ENCODE results near the gene TBC1D22B. TPM values are rescaled to one million over a fixed set of nuclear protein-coding genes. Genes with fewer than 3 reads are reported as not detected.
A peak's percentile ranks its signal among the peaks of the same experiment; 100 is the strongest.

The TBC1D22B gene
- total and polyA plus RNA-seq, 2 of the 13 experiments (the other 11 are each of a cell fraction or from before 2014, with no cell fraction given), result 9.7 to 12.9 TPM

GRCh38 chr6:37236921-37237320 lies 20.7 kb upstream of the TBC1D22B start:
- in situ Hi-C loops (cut with HindIII; ENCODE audit: extremely low pct_ligation_motif_present, low pct_unique_long_range_greater_than_20kb) (no loop called here), intact Hi-C loops (cut with micrococcal nuclease; ENCODE audit: unreplicated experiment) (no loop called here)
- peaks cover 15% of the 10 kb centered on the region for H3K4me1 ChIP-seq (ENCODE audit: insufficient read depth, low read length)
- ATAC-seq (no peak), DNase-seq (ENCODE audit: low spot score) (no peak), FAIRE-seq (no peak)
- ChIA-PET POLR2A (no interaction called here), CTCF (ENCODE audit: low intra/inter-chr PET ratio, low total read pairs) (no interaction called here)
- H3K27ac ChIP-seq (ENCODE audit: extremely low read length, insufficient read depth, low read length), result no peak overlapping the region
- no peak overlapping the region for H3K4me2 ChIP-seq (ENCODE audit: low read depth, low read length)
- BruUV-seq (replicated peaks), result no TSS peak
- TF ChIP-seq ZBTB42 (CRISPR knock-in tag; IDR thresholded peaks at IDR 0.05) (no peak), ZNF17 (CRISPR knock-in tag; IDR thresholded peaks at IDR 0.05) (no peak), SETDB1 (CRISPR knock-in tag; IDR thresholded peaks at IDR 0.05; ENCODE audit: borderline replicate concordance) (no peak), HIC2 (CRISPR knock-in tag; IDR thresholded peaks at IDR 0.05; ENCODE audit: low read depth) (no peak), ZNF562 (CRISPR knock-in tag; IDR thresholded peaks at IDR 0.05; ENCODE audit: borderline replicate concordance) (no peak), SP2 (CRISPR knock-in tag; IDR thresholded peaks at IDR 0.05) (no peak)
- H4K20me1 ChIP-seq (ENCODE audit: insufficient read depth, low read length), result no peaks in the 10 kb centered on the region
- H3K9me3 ChIP-seq (ENCODE audit: low read length), result no peaks in the 10 kb centered on the region
- WGBS (ENCODE audit: low lambda C conversion rate), result 74% methylated on average over 2 of the region's 2 CpGs
- no peak overlapping the region for H3K4me3 ChIP-seq (replicated peaks in 1 of 3; ENCODE audit: insufficient read depth in 1 of 3, low read depth in 2 of 3, low read length in 3 of 3)
- no peak overlapping the region for H2AFZ ChIP-seq (ENCODE audit: low read length)
- no peaks in the 10 kb centered on the region for H3K36me3 ChIP-seq (replicated peaks in 1 of 2; ENCODE audit: control insufficient read depth in 1 of 2, insufficient read depth in 2 of 2, low read length in 2 of 2)
- H3K9ac ChIP-seq (ENCODE audit: insufficient read depth, low read depth, low read length), result no peak overlapping the region
- no peaks in the 10 kb centered on the region for H3K27me3 ChIP-seq (ENCODE audit: control insufficient read depth in 1 of 2, insufficient read depth in 2 of 2, low read length in 2 of 2)
- H3K79me2 ChIP-seq (ENCODE audit: insufficient read depth, low read length), result no peaks in the 10 kb centered on the region

- Histone ChIP-seq H2AFZ (ENCODE audit: low read length) (no peak overlapping the region), H3K27me3 (ENCODE audit: control insufficient read depth in 1 of 2, insufficient read depth in 2 of 2, low read length in 2 of 2) (no peaks in the 10 kb centered on the region), H3K4me1 (ENCODE audit: insufficient read depth, low read length) (peaks cover 23% of the 10 kb centered on the region), H3K36me3 (replicated peaks in 1 of 2; ENCODE audit: control insufficient read depth in 1 of 2, insufficient read depth in 2 of 2, low read length in 2 of 2) (no peaks in the 10 kb centered on the region), H3K9ac (ENCODE audit: insufficient read depth, low read depth, low read length) (no peak overlapping the region), H3K4me2 (ENCODE audit: low read depth, low read length) (no peak overlapping the region), H3K4me3 (replicated peaks in 1 of 3; ENCODE audit: insufficient read depth in 1 of 3, low read depth in 2 of 3, low read length in 3 of 3) (no peak overlapping the region), H3K9me3 (ENCODE audit: low read length) (no peaks in the 10 kb centered on the region), H3K79me2 (ENCODE audit: insufficient read depth, low read length) (no peaks in the 10 kb centered on the region), H3K27ac (ENCODE audit: extremely low read length, insufficient read depth, low read length) (no peak overlapping the region), H4K20me1 (ENCODE audit: insufficient read depth, low read length) (no peaks in the 10 kb centered on the region)
- no peak for DNase-seq (ENCODE audit: low spot score)
- in situ Hi-C loops (cut with HindIII; ENCODE audit: extremely low pct_ligation_motif_present, low pct_unique_long_range_greater_than_20kb), result no loop called here
- BruUV-seq (replicated peaks), result no TSS peak
- ChIA-PET POLR2A (interaction anchor here (1.3 kb wide), 1 partner anchor 15 kb away, joined by 3 read pairs; no protein-coding TSS in a partner anchor), CTCF (ENCODE audit: low intra/inter-chr PET ratio, low total read pairs) (no interaction called here)
- intact Hi-C loops (cut with micrococcal nuclease; ENCODE audit: unreplicated experiment), result no loop called here
- FAIRE-seq, result no peak
- TF ChIP-seq MAFK (conservative IDR thresholded peaks at IDR 0.05 in 1 of 2, IDR thresholded peaks at IDR 0.05 in 1 of 2; ENCODE audit: low read length in 2 of 2) (peak; percentile 91 to 96), ZNF232 (CRISPR knock-in tag; IDR thresholded peaks at IDR 0.05; ENCODE audit: borderline replicate concordance) (no peak), MAFF (IDR thresholded peaks at IDR 0.05; ENCODE audit: low read depth, low read length) (peak; percentile 90)
- no peak for ATAC-seq
Observed at GRCh38 chr6:37237789-37238188, 19.8 kb upstream of the TBC1D22B start.

Measured in HepG2 (cell line).